Daoy (cell line): ENCODE measurements around the gene EVI2B. TPM values are rescaled to one million over a fixed set of nuclear protein-coding genes. Genes with fewer than 3 reads are reported as not detected.
"Not testable (repeated sequence)": the region's sequence is repeated elsewhere in the genome, so short reads cannot be mapped to it uniquely, and the experiment has no call there.

Experiments used
- DNase-seq: peaks from one replicate; pipeline ENCODE4 v3.0.0-alpha.2; 2015; ENCODE audit warnings: low read depth
- total RNA-seq: library from RNA; depleted of rRNA; stranded (reverse); fragments of >200 nt; shearing (Covaris generic); gene quantifications from 2 replicates; pipeline ENCODE4 v1.2.3, GENCODE V29; 2014

The EVI2B gene
- total RNA-seq, 1 experiment from 2014 or later, result not detected

GRCh38 chr17:31310260-31310659, 3.6 kb downstream of the EVI2B start:
- DNase-seq, result no peak

DNA sequence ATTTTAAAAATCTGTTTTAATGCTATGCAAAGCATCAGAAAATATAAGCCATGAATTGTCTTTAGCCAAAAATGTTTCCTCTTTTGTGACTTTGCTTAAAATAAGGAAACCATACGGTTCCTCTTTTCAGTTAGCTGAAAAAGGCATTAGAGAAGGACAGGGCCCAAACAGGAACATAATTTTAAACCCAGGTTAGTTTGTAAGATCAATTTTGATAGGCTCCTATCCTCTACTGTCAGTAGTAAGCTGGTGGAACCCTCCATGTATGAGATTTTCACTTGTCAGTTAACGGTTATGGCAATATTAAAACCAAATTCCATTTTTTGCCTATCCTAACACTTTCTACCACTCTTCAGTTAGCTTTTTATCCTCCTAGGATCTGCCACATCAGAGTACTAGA, 4.3 kb downstream of the EVI2B start:
- DNase-seq, result no peak

DNA sequence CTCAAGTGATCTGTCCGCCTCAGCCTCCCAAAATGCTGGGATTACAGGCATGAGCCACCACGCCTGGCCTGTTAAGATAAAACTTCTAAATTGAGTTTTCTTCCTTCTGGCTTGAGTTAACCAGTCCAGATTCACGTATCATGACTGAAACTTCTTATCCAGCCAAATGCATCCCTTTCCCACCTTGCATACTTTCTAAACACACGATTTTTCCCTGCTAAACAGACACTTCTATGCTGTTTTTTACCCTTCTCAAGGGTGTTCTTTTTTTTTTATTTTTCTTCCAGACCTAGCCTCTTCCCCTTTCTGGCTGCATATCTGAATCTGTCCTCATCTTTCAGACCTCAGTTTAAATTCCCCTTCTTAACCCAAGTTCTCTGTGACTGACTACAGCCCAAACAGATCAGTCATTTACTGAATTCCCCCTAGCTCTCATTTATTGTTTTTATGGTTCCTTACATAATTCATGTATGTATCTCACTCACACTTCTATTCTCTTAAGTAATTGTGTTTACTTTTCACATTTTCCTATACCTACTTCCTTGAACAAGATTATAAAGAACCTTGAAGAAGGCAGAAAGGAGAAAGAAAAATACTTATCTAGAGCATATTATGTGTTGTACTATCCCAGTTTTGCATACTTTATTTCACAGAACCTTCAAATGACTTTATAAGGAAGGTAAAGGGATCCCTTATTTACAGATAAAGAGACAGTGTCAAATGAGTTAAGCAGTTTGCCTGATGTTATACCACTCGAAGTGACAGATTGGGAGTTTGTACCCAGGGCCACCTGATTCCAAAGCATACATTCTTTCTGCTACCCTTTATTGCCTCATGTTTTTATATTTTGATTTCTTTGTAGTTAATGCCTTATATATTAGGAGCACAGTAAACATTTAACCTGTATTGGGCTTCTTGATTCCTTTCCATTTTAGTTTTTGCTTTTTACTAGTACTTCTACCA, 5.2 kb downstream of the EVI2B start:
- DNase-seq, result no peak

GRCh38 chr17:31307640-31308039, 6.2 kb downstream of the EVI2B start:
- DNase-seq, result no peak

- DNase-seq, result no peak
Observed at GRCh38 chr17:31299624-31300023, 14.2 kb downstream of the EVI2B start.

- DNase-seq, result no peak
Observed at GRCh38 chr17:31297090-31297489, 16.8 kb downstream of the EVI2B start, which contains the start of gene OMG. TSS of gene OMG (minus strand) at chr17:31297239. CDS start at chr17:31296331, 908 bp downstream.

GRCh38 chr17:31296142-31296541, 17.7 kb downstream of the EVI2B start:
- no peak for DNase-seq

DNA sequence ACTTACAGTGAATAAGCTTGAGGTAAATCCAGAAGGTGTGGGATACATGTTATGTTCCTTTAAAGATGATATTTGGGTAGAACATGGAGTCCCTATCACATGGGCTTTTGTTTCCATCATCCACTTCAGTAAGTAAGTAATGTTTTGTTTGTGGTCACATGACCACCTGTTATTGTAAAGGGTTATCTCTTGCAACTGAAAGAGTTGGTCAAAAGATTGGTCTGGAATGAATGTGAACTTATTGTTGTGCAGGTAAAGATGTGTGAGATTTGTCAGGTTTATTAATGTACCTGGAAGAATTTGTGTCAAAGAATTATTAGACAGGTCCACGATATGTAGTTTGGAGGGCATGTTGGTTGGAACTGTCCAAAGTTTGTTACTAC, 18.4 kb downstream of the EVI2B start:
- no peak for DNase-seq

DNA sequence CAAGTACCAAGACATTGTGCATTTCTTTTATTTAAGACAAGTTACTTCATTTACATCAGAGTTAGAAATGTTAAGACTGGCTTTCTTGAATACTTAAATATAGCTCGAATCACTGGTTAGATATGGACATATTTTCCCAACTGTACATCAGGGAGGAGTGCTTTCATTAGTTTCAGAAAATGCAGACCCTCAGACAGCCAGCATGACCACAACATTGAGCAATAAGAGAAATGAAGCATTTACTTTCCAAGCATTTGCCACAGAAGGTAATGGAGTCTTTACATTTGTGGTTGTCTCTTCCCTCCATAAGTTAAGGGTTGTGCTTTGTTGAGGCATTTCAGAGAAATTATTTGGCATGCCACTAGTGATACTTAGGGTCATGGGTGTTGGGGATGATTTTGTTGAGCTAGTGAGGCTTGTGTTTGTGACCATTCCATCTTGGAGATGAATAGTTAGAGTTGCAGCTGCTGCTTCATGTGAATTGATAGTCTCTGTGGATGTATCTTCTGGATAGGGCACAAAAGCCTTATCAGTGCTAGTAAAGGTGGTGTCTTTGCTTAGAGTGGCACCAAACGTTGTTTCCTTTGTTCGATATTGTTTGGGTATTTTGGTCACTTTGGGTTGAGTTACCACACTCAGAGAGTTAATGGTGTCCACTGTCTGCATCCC, 18.9 kb downstream of the EVI2B start:
- DNase-seq, result no peak

DNA sequence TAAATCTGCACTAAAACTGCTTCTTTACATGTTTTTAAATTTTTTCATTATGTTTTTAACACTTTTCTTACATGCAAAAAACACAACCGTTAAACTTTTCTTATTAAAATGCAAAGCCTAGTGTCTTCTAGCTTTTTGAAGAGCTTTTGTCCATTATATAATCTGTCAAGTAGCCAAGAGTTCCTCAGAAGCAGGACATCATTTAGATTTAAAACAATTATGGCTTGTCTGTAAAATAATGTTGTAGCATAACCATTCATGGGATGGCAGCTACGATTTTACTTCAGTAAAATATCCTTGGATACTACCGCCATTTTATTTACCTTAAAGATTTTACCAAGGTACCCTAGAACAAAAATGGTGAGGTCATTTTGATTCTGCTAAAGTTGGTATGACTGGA, 19.6 kb downstream of the EVI2B start:
- DNase-seq, result no peak

DNA sequence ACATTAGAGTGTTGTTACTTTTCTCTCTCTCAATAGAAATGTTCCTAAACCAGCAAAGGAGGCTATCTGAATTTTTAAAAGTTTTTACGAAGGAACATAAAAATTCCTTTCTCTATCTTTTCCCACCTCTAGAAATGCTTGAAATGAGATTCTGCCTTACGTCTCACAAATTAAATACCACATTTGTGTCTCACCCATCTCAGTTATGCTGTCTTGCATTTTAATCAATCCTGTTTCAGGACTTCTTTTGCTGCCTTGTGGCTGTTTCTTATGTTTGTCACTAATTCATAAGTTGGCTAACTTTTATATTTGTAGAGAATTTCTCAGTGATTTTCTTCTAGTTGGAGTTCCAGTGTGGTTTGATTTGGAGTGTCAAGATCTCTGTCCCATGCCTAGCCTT, 20.3 kb downstream of the EVI2B start:
- DNase-seq, result no peak

DNA sequence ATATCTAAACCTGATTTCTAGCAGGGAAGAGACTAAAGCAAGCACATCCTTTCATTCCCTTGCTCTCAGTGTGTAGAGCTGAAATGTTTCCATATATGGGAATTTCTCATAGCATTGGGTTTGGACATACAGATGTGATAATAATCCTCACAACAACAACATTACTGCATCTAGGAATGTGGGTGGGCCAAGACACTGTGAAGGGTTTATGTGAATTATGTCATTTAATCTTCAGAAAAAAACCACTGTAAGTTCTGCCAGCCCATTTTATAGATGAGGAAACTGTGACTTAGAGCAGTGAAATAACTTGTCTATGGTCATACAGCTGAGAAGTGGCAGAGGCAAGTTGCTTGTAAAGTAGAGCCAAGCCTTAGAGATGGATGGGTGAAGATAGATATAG, 22.0 kb downstream of the EVI2B start:
- DNase-seq, result no peak

DNA sequence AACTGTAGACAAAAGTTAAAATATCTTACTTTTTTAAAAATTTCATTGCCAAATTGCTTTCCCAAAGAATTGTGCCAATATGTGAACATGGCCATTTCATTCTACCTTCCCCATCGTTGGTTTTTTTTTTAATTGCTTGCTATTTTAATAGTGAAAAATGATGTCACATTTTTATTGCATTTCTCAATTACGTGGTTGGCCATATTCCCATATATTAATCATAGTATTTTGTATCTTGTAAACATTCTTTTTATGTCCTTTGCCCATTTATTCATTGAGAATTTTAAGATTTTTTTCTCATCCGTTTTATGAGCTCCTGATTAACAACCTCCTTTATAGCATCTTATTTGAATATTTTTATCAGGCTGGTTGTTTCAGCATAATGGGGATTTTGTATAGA, 24.1 kb downstream of the EVI2B start:
- no peak for DNase-seq

- DNase-seq, result not testable (repeated sequence)
Observed at GRCh38 chr17:31287932-31288331, 25.9 kb downstream of the EVI2B start.

DNA sequence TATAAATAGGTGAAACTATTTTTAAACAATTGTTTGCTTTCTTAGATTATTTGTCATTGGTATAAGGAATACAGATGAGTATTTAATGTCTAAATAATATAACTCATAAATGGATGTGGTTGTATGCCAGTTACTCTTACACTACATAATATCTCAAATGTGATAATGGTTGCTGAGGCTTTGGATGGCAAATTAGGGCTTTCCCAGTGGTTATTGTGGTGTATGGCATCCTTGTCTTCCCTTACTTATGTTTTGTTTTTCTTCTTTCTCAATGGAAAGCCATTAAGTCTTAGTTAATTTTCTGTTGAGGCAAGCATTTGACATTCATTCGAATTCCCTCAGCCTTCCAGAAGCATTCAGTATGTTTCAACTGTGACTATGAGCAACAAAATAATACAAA, 27.3 kb downstream of the EVI2B start:
- no peak for DNase-seq

DNA sequence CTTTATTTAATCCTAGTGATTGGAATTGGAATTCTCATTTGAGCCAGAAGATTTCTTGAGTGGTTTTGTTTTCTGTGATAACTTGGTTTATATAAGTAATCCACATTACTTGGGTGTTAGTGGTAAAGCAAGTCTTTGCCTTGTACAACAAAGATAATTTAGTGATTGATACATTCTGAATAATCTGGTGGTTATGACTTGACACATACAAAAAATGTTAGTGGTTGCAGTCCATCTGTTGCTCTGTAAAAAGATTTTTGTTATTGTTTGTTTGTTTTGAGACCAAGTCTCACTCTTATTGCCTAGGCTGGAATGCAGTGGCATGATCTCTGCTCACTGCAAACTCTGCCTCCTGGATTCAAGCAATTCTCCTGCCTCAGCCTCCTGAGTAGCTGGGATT, 30.0 kb downstream of the EVI2B start:
- DNase-seq, result no peak

- no peak for DNase-seq
Observed at GRCh38 chr17:31281061-31281460, 32.8 kb downstream of the EVI2B start.

- DNase-seq, result no peak
Observed at GRCh38 chr17:31279401-31279800, 34.5 kb downstream of the EVI2B start.

DNA sequence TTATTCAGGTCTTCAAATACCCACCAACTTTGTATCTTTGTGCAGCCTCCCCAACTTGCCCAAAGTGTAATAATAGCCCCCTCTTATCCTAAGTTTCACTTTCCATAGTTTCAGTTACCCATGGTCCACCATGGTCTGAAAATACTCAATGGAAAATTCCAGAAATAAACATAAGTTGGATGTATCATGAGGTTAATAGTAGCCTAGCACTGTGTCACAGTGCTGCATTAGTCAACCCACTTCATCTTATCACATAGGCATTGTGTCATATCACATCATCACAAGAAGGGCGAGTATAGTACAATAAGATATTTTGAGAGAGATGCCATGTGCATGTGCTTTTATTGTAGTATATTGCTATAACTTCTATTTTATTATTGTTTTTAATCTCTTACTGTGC, 38.7 kb downstream of the EVI2B start:
- DNase-seq, result no peak

- no peak for DNase-seq
Observed at GRCh38 chr17:31274252-31274651, 39.6 kb downstream of the EVI2B start.

DNA sequence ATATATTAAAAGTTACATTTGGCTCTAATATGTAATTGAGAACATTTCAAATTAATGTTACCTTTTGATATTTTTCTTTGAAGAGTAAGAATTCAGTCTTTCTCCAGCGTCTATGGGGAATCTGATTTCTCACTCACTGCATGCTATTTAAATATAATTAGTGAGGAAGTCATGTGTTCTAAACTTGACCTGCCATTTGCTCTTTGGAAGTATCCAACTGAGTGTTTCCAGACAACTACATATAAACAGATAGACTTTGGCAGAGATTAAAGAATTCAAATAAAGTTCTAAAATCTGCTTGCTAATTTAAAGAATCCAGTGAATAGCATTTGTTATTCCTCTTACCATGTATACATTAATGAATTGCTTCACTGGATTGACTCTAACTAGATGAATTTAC, 40.3 kb downstream of the EVI2B start:
- DNase-seq, result no peak

- DNase-seq, result no peak
Observed at GRCh38 chr17:31272803-31273202, 41.1 kb downstream of the EVI2B start.

GRCh38 chr17:31272236-31272635, 41.6 kb downstream of the EVI2B start:
- no peak for DNase-seq
